PC-3 (cell line): ENCODE measurements around the gene ZBED4. TPM values are rescaled to one million over a fixed set of nuclear protein-coding genes. Genes with fewer than 3 reads are reported as not detected.

ENCODE experiments used
- ATAC-seq: fragments of 200-7000 bp; cut with Tn5 transposase; 2 replicates; pipeline ENCODE4 v1.9.1; 2020; ENCODE audit warnings: mild to moderate bottlenecking, moderate library complexity
- BruUV-seq: library from RNA; stranded (reverse); fragments of 400-500 nt; replicated peaks from 2 replicates; lab custom pipeline; 2021; lab: Mats Ljungman, UMichigan
- CTCF ChIA-PET: fragments of 300-600 bp; sonication (Branson Sonifier 250); formaldehyde crosslinking; loops from one replicate; lab custom pipeline; 2022; ENCODE audit warnings: antibody characterized with exemption; lab: Charles Lee
- POLR2A ChIA-PET: fragments of 300-600 bp; sonication (Branson Sonifier 250); formaldehyde crosslinking; loops from one replicate; lab custom pipeline; 2022; ENCODE audit warnings: antibody characterized with exemption; ENCODE audit not compliant: unreplicated experiment; lab: Charles Lee
- DNase-seq: peaks from one replicate; pipeline ENCODE4 v3.0.0-alpha.2; 2015
- H2AFZ ChIP-seq: fragments of 300-600 bp; sonication (generic); 2 replicates; pipeline ENCODE4 v1.6.0; 2016; ENCODE audit warnings: antibody characterized with exemption, low read length
- H3F3A ChIP-seq: fragments of 300-600 bp; sonication (generic); one replicate; pipeline ENCODE4 v1.6.0; 2017; ENCODE audit warnings: antibody characterized with exemption, low read length, control low read depth, mild to moderate bottlenecking; ENCODE audit not compliant: unreplicated experiment
- H3K27ac ChIP-seq: fragments of 300-600 bp; sonication (generic); 2 replicates; pipeline ENCODE4 v1.5.1; 2016; ENCODE audit warnings: mild to moderate bottlenecking, low read length
- H3K27me3 ChIP-seq: fragments of 300-600 bp; sonication (generic); 2 replicates; pipeline ENCODE4 v1.6.1; 2016; ENCODE audit warnings: low read length, mixed read lengths
- H3K36me3 ChIP-seq: fragments of 300-600 bp; sonication (generic); 2 replicates; pipeline ENCODE4 v1.6.1; 2016; ENCODE audit warnings: low read depth, mixed run types, low read length, mixed read lengths
- H3K4me1 ChIP-seq: fragments of 300-600 bp; sonication (generic); 2 replicates; pipeline ENCODE4 v1.5.1; 2016; ENCODE audit warnings: low read length; ENCODE audit not compliant: insufficient read depth
- H3K4me2 ChIP-seq: fragments of 300-600 bp; sonication (generic); 2 replicates; pipeline ENCODE4 v1.6.0; 2016; ENCODE audit warnings: low read length
- H3K4me3 ChIP-seq: fragments of 300-600 bp; sonication (generic); 2 replicates; pipeline ENCODE4 v1.5.1; 2016; ENCODE audit warnings: mild to moderate bottlenecking, low read length, mixed read lengths
- H3K79me2 ChIP-seq: fragments of 300-600 bp; sonication (generic); 2 replicates; pipeline ENCODE4 v1.6.1; 2017; ENCODE audit warnings: low read length, mixed read lengths
- H3K9ac ChIP-seq: fragments of 300-600 bp; sonication (generic); 2 replicates; pipeline ENCODE4 v1.6.0; 2016; ENCODE audit warnings: mild to moderate bottlenecking, low read length
- H3K9me2 ChIP-seq: fragments of 300-600 bp; sonication (generic); replicated peaks from 2 replicates; pipeline ENCODE4 v1.6.1; 2016; ENCODE audit warnings: mixed run types, low read length, mixed read lengths
- H3K9me3 ChIP-seq: fragments of 300-600 bp; sonication (generic); 2 replicates; pipeline ENCODE4 v1.6.1; 2016; ENCODE audit warnings: low read length, mixed read lengths
- H4K20me1 ChIP-seq: fragments of 300-600 bp; sonication (generic); 2 replicates; pipeline ENCODE4 v1.6.1; 2016; ENCODE audit warnings: low read length, mixed read lengths
- CTCF ChIP-seq: fragments of 300-600 bp; sonication (generic); conservative IDR thresholded peaks from 2 replicates; pipeline ENCODE4 v1.5.1; 2017; ENCODE audit warnings: antibody characterized with exemption, low read depth, mild to moderate bottlenecking, low read length
- EZH2 ChIP-seq: fragments of 300-600 bp; sonication (generic); IDR thresholded peaks from one replicate; pipeline ENCODE4 v1.6.1; 2017; ENCODE audit warnings: antibody characterized with exemption, mild to moderate bottlenecking, low read length; ENCODE audit not compliant: unreplicated experiment
- EZH2phosphoT487 ChIP-seq: fragments of 300-600 bp; sonication (generic); IDR thresholded peaks from 2 replicates; pipeline ENCODE4 v1.6.1; 2018; ENCODE audit warnings: mild to moderate bottlenecking, antibody characterized with exemption, low read length, borderline replicate concordance
- intact Hi-C: fragments of 100-400 bp; cut with micrococcal nuclease; formaldehyde crosslinking; loops from 2 replicates; pipeline ENCODE4 v1.9.0; 2023
- total RNA-seq: library from RNA; depleted of rRNA; stranded (reverse); fragments of >200 nt; gene quantifications from 2 replicates; pipeline ENCODE4 v1.2.3, GENCODE V29; 2014

ZBED4 gene
- total RNA-seq, 1 experiment from 2014 or later = 11.5 TPM

- Histone ChIP-seq H3K27ac (no peak overlapping the region), H3K27me3 (no peaks in the 10 kb centered on the region), H3K4me2 (no peak overlapping the region), H2AFZ (no peak overlapping the region), H3F3A (no peaks in the 10 kb centered on the region), H3K36me3 (no peaks in the 10 kb centered on the region), H3K9ac (no peak overlapping the region), H3K9me2 (no peaks in the 10 kb centered on the region), H3K4me3 (no peak overlapping the region), H3K4me1 (no peaks in the 10 kb centered on the region), H3K9me3 (no peaks in the 10 kb centered on the region), H4K20me1 (no peaks in the 10 kb centered on the region), H3K79me2 (no peaks in the 10 kb centered on the region)
- CTCF ChIA-PET = no interaction called here
- ATAC-seq (no peak), DNase-seq (no peak)
- POLR2A ChIA-PET = no interaction called here
- intact Hi-C loops = no loop called here
- no peak for TF ChIP-seq EZH2phosphoT487
- no peak for TF ChIP-seq CTCF
- no peak for TF ChIP-seq EZH2
- no TSS peak for BruUV-seq
These were observed 53.2 kb downstream of the ZBED4 start for GRCh38 chr22:49906799-49907290.

GRCh38 chr22:49907807-49908206 lies 54.2 kb downstream of the ZBED4 start:
- Histone ChIP-seq H3K4me3 (no peak overlapping the region), H3F3A (no peaks in the 10 kb centered on the region), H3K9me3 (no peaks in the 10 kb centered on the region), H3K4me1 (no peaks in the 10 kb centered on the region), H2AFZ (no peak overlapping the region), H3K9ac (no peak overlapping the region), H3K27me3 (no peaks in the 10 kb centered on the region), H3K36me3 (no peaks in the 10 kb centered on the region), H3K27ac (no peak overlapping the region), H3K4me2 (no peak overlapping the region), H3K79me2 (no peaks in the 10 kb centered on the region), H3K9me2 (no peaks in the 10 kb centered on the region), H4K20me1 (no peaks in the 10 kb centered on the region)
- no TSS peak for BruUV-seq
- POLR2A ChIA-PET = no interaction called here
- TF ChIP-seq EZH2 (no peak), CTCF (no peak), EZH2phosphoT487 (no peak)
- ATAC-seq (no peak), DNase-seq (no peak)
- intact Hi-C loops = no loop called here
- CTCF ChIA-PET = no interaction called here

- Histone ChIP-seq H3K4me2 (no peak overlapping the region), H3K4me1 (no peaks in the 10 kb centered on the region), H2AFZ (no peak overlapping the region), H3K27me3 (no peaks in the 10 kb centered on the region), H3K4me3 (no peak overlapping the region), H3K79me2 (no peaks in the 10 kb centered on the region), H3K36me3 (no peaks in the 10 kb centered on the region), H3F3A (no peaks in the 10 kb centered on the region), H3K9ac (no peak overlapping the region), H4K20me1 (no peaks in the 10 kb centered on the region), H3K27ac (no peak overlapping the region), H3K9me2 (no peaks in the 10 kb centered on the region), H3K9me3 (no peaks in the 10 kb centered on the region)
- POLR2A ChIA-PET = no interaction called here
- CTCF ChIA-PET = no interaction called here
- intact Hi-C loops = no loop called here
- no peak for TF ChIP-seq CTCF
- TF ChIP-seq EZH2phosphoT487 = no peak
- no peak for TF ChIP-seq EZH2
- no TSS peak for BruUV-seq
- no peak for DNase-seq
- ATAC-seq = no peak
These were observed 56.0 kb downstream of the ZBED4 start for GRCh38 chr22:49909476-49910205.
